ENCODE results near the gene HAUS5. TPM values are rescaled to one million over a fixed set of nuclear protein-coding genes. Genes with fewer than 3 reads are reported as not detected.

HAUS5 gene
- total and polyA plus RNA-seq, 10 of the 15 experiments (the other 5 are each of a cell fraction or from before 2014, with no cell fraction given) = 3.1 to 32.6 (median 17.6) TPM

DNA sequence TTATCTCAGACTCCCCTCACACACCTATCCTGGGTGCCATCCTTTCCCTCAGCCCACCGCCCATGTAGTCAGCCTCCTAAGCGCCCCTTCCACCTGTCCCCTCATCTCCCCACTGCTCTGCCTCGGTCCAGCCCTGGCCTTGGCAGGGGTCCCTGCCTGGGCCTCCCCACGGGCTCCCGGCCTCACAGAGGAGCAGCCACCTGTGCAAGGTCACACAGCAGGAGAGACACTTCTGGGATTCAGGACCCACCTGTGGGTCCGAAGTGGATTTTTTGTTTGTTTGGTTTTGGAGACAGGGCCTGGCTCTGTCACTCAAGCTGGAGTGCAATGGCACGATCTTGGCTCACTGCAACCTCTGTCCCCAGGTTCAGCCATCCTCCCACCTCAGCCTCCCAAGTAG lies 53.1 kb downstream of the HAUS5 start (continued):
- no peak for TF ChIP-seq PRDM15 (CRISPR knock-in tag; IDR thresholded peaks at IDR 0.05)
- no peak for TF ChIP-seq RCOR1 (conservative IDR thresholded peaks at IDR 0.05; ENCODE audit: low read depth, low read length)
- TF ChIP-seq, protein P1, sequence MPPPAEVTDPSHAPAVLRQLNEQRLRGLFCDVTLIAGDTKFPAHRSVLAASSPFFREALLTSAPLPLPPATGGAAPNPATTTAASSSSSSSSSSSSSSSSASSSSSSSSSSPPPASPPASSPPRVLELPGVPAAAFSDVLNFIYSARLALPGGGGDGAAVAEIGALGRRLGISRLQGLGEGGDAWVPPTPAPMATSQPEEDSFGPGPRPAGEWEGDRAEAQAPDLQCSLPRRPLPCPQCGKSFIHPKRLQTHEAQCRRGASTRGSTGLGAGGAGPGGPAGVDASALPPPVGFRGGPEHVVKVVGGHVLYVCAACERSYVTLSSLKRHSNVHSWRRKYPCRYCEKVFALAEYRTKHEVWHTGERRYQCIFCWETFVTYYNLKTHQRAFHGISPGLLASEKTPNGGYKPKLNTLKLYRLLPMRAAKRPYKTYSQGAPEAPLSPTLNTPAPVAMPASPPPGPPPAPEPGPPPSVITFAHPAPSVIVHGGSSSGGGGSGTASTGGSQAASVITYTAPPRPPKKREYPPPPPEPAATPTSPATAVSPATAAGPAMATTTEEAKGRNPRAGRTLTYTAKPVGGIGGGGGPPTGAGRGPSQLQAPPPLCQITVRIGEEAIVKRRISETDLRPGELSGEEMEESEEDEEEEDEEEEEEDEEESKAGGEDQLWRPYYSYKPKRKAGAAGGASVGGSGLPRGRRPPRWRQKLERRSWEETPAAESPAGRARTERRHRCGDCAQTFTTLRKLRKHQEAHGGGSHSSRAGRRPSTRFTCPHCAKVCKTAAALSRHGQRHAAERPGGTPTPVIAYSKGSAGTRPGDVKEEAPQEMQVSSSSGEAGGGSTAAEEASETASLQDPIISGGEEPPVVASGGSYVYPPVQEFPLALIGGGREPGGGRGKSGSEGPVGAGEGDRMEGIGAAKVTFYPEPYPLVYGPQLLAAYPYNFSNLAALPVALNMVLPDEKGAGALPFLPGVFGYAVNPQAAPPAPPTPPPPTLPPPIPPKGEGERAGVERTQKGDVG (CRISPR knock-in tag; IDR thresholded peaks at IDR 0.05) = no peak
- TF ChIP-seq CHD4 (IDR thresholded peaks at IDR 0.05) = no peak
- no peak for TF ChIP-seq SMARCA5 (IDR thresholded peaks at IDR 0.05)
- no peak for TF ChIP-seq IRF5 (IDR thresholded peaks at IDR 0.05; ENCODE audit: borderline replicate concordance)
- no peak for TF ChIP-seq EP300 (IDR thresholded peaks at IDR 0.05; ENCODE audit: borderline replicate concordance in 1 of 2, control insufficient read depth in 1 of 2, low read depth in 2 of 2, low read length in 2 of 2)
- TF ChIP-seq SUPT20H (IDR thresholded peaks at IDR 0.05; ENCODE audit: borderline replicate concordance, control insufficient read depth, low read depth, low read length) = no peak
- TF ChIP-seq, protein P2, sequence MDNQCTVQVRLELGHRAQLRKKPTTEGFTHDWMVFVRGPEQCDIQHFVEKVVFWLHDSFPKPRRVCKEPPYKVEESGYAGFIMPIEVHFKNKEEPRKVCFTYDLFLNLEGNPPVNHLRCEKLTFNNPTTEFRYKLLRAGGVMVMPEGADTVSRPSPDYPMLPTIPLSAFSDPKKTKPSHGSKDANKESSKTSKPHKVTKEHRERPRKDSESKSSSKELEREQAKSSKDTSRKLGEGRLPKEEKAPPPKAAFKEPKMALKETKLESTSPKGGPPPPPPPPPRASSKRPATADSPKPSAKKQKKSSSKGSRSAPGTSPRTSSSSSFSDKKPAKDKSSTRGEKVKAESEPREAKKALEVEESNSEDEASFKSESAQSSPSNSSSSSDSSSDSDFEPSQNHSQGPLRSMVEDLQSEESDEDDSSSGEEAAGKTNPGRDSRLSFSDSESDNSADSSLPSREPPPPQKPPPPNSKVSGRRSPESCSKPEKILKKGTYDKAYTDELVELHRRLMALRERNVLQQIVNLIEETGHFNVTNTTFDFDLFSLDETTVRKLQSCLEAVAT (IDR thresholded peaks at IDR 0.05) = no peak
